IMR-90 (cell line): ENCODE measurements around the gene LIN7B.

Experiments
- BHLHE40 ChIP-seq: fragments of 150-350 bp; IDR thresholded peaks from 2 replicates; pipeline ENCODE4 v1.6.1; 2016; ENCODE audit warnings: mild to moderate bottlenecking, low read depth, low read length
- CEBPB ChIP-seq: IDR thresholded peaks from 2 replicates; pipeline ENCODE4 v1.6.1; 2012; ENCODE audit warnings: low read depth, low read length, improper control_type of control experiment
- CHD1 ChIP-seq: IDR thresholded peaks from 2 replicates; pipeline ENCODE4 v1.6.1; 2012; ENCODE audit warnings: low read depth, low read length, improper control_type of control experiment
- CTCF ChIP-seq: conservative IDR thresholded peaks from 2 replicates; pipeline ENCODE4 v1.5.1; 2012; ENCODE audit warnings: mild to moderate bottlenecking, low read depth, low read length, improper control_type of control experiment
- ELK1 ChIP-seq: fragments of 150-350 bp; IDR thresholded peaks from 2 replicates; pipeline ENCODE4 v1.6.1; 2016; ENCODE audit warnings: low read depth, mild to moderate bottlenecking, low read length, moderate library complexity, borderline replicate concordance
- FOS ChIP-seq: fragments of 150-350 bp; IDR thresholded peaks from 2 replicates; pipeline ENCODE4 v1.6.1; 2016; ENCODE audit warnings: low read depth, low read length
- MAFK ChIP-seq: IDR thresholded peaks from 2 replicates; pipeline ENCODE4 v1.6.1; 2012; ENCODE audit warnings: low read depth, low read length, improper control_type of control experiment
- MAZ ChIP-seq: IDR thresholded peaks from 2 replicates; pipeline ENCODE4 v1.6.1; 2012; ENCODE audit warnings: low read depth, mild to moderate bottlenecking, low read length, improper control_type of control experiment, moderate library complexity, borderline replicate concordance
- POLR2A ChIP-seq: IDR thresholded peaks from 2 replicates; pipeline ENCODE4 v1.6.1; 2012; ENCODE audit warnings: mild to moderate bottlenecking, low read depth, low read length
- RAD21 ChIP-seq: IDR thresholded peaks from 2 replicates; pipeline ENCODE4 v1.6.1; 2012; ENCODE audit warnings: low read length, improper control_type of control experiment
- RFX5 ChIP-seq: IDR thresholded peaks from 2 replicates; pipeline ENCODE4 v1.8.0; 2012; ENCODE audit warnings: low read depth, mild to moderate bottlenecking, low read length, moderate library complexity
- SMC3 ChIP-seq: fragments of 150-350 bp; IDR thresholded peaks from 2 replicates; pipeline ENCODE4 v1.6.1; 2016; ENCODE audit warnings: low read depth, mild to moderate bottlenecking, antibody characterized with exemption, low read length, moderate library complexity
- USF2 ChIP-seq: fragments of 150-350 bp; IDR thresholded peaks from 2 replicates; pipeline ENCODE4 v1.6.1; 2017; ENCODE audit warnings: mild to moderate bottlenecking, antibody characterized with exemption, low read length, low read depth

GRCh38 chr19:49132974-49133609 is 18.9 kb downstream of the LIN7B start:
- no peak for TF ChIP-seq CTCF
- TF ChIP-seq POLR2A = no peak
- no peak for TF ChIP-seq MAFK
- TF ChIP-seq CEBPB = no peak
- no peak for TF ChIP-seq RAD21
- TF ChIP-seq SMC3 = no peak
- no peak for TF ChIP-seq ELK1
- TF ChIP-seq USF2 = no peak
- TF ChIP-seq BHLHE40 = no peak
- no peak for TF ChIP-seq MAZ
- TF ChIP-seq FOS = no peak
- TF ChIP-seq RFX5 = no peak
- TF ChIP-seq CHD1 = no peak
